Tibial nerve (tissue), 3 donors: ENCODE measurements around the gene CAPN3.

Experiments
- POLR2A ChIP-seq, 2 donors: fragments of 450-650 bp; IDR thresholded peaks; one replicate each; pipeline ENCODE4 v1.6.1; 2017; ENCODE audit warnings: antibody characterized with exemption in 2 of 2, mild to moderate bottlenecking in 2 of 2, moderate library complexity in 2 of 2
- TF ChIP-seq, protein P1 (sequence below), 5 experiments: fragments of 200-600 bp in 3 of 5; fragments of 450-650 bp in 2 of 5; sonication (generic) in 3 of 5; IDR thresholded peaks; one replicate each; pipeline ENCODE4 v1.5.1; 2016 to 2019; ENCODE audit warnings: antibody characterized with exemption in 5 of 5, mild to moderate bottlenecking in 3 of 5, moderate library complexity in 2 of 5

DNA sequence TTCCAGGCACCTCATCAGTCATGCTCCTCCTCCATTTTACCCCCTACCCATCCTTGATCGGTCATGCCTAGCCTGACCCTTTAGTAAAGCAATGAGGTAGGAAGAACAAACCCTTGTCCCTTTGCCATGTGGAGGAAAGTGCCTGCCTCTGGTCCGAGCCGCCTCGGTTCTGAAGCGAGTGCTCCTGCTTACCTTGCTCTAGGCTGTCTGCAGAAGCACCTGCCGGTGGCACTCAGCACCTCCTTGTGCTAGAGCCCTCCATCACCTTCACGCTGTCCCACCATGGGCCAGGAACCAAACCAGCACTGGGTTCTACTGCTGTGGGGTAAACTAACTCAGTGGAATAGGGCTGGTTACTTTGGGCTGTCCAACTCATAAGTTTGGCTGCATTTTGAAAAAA, 52.6 kb downstream of the CAPN3 start:
- TF ChIP-seq, protein P1, sequence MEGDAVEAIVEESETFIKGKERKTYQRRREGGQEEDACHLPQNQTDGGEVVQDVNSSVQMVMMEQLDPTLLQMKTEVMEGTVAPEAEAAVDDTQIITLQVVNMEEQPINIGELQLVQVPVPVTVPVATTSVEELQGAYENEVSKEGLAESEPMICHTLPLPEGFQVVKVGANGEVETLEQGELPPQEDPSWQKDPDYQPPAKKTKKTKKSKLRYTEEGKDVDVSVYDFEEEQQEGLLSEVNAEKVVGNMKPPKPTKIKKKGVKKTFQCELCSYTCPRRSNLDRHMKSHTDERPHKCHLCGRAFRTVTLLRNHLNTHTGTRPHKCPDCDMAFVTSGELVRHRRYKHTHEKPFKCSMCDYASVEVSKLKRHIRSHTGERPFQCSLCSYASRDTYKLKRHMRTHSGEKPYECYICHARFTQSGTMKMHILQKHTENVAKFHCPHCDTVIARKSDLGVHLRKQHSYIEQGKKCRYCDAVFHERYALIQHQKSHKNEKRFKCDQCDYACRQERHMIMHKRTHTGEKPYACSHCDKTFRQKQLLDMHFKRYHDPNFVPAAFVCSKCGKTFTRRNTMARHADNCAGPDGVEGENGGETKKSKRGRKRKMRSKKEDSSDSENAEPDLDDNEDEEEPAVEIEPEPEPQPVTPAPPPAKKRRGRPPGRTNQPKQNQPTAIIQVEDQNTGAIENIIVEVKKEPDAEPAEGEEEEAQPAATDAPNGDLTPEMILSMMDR (IDR thresholded peaks at IDR 0.05), result no peak
- no peak for TF ChIP-seq POLR2A (IDR thresholded peaks at IDR 0.05)
